Activated CD8-positive, alpha-beta memory T cell treated with anti-CD3 and anti-CD28 coated beads, Interleukin-2, amount 50 U/mL, for 24 hours (primary cell): Measurements from ENCODE around the gene ARHGAP32.
"Not testable (repeated sequence)": the region's sequence is repeated elsewhere in the genome, so short reads cannot be mapped to it uniquely, and the experiment has no call there.

Experiments used
- DNase-seq: peaks from one replicate; pipeline ENCODE4 v3.0.0-alpha.2; 2020; ENCODE audit errors: extremely low read depth

The ARHGAP32 gene

GRCh38 chr11:128933481-128934178, 258.5 kb downstream of the ARHGAP32 start:
- DNase-seq: no peak

- DNase-seq: no peak
Measured at GRCh38 chr11:128931668-128932067, 260.5 kb downstream of the ARHGAP32 start.

GRCh38 chr11:128931066-128931465, 261.1 kb downstream of the ARHGAP32 start:
- no peak for DNase-seq

- DNase-seq: no peak
Measured at GRCh38 chr11:128929991-128930390, 262.1 kb downstream of the ARHGAP32 start.

GRCh38 chr11:128929468-128929867, 262.7 kb downstream of the ARHGAP32 start:
- DNase-seq: no peak

GRCh38 chr11:128928400-128928799, 263.7 kb downstream of the ARHGAP32 start:
- DNase-seq: no peak

GRCh38 chr11:128927683-128928336, 264.3 kb downstream of the ARHGAP32 start:
- DNase-seq: no peak

GRCh38 chr11:128927108-128927461, 265.0 kb downstream of the ARHGAP32 start:
- DNase-seq: no peak

- DNase-seq: no peak
Measured at GRCh38 chr11:128926437-128927107, 265.6 kb downstream of the ARHGAP32 start.

- no peak for DNase-seq
Measured at GRCh38 chr11:128926000-128926399, 266.1 kb downstream of the ARHGAP32 start.

- DNase-seq: no peak
Measured at GRCh38 chr11:128925250-128925600, 266.9 kb downstream of the ARHGAP32 start.

GRCh38 chr11:128924510-128925249, 267.4 kb downstream of the ARHGAP32 start:
- DNase-seq: no peak

- no peak for DNase-seq
Measured at GRCh38 chr11:128924104-128924503, 268.0 kb downstream of the ARHGAP32 start.

- DNase-seq: no peak
Measured at GRCh38 chr11:128921793-128922192, 270.3 kb downstream of the ARHGAP32 start.

- no peak for DNase-seq
Measured at GRCh38 chr11:128920666-128921065, 271.5 kb downstream of the ARHGAP32 start.

- DNase-seq: not testable (repeated sequence)
Measured at GRCh38 chr11:128919635-128920034, 272.5 kb downstream of the ARHGAP32 start.

- no peak for DNase-seq
Measured at GRCh38 chr11:128919216-128919615, 272.9 kb downstream of the ARHGAP32 start.

GRCh38 chr11:128917144-128917724, 274.9 kb downstream of the ARHGAP32 start:
- no peak for DNase-seq

GRCh38 chr11:128916681-128917080, 275.4 kb downstream of the ARHGAP32 start:
- no peak for DNase-seq

- DNase-seq: no peak
Measured at GRCh38 chr11:128916037-128916572, 276.0 kb downstream of the ARHGAP32 start.

GRCh38 chr11:128915149-128915521, 277.0 kb downstream of the ARHGAP32 start:
- no peak for DNase-seq
